NCI-H2171 (cell line): ENCODE results near the gene DAD1.
A peak's percentile ranks its signal among the peaks of the same experiment; 100 is the strongest.

ENCODE experiments used
- DNase-seq: peaks from one replicate; lab custom pipeline; 2025; lab: John Stamatoyannopoulos, UW

The DAD1 gene

DNA sequence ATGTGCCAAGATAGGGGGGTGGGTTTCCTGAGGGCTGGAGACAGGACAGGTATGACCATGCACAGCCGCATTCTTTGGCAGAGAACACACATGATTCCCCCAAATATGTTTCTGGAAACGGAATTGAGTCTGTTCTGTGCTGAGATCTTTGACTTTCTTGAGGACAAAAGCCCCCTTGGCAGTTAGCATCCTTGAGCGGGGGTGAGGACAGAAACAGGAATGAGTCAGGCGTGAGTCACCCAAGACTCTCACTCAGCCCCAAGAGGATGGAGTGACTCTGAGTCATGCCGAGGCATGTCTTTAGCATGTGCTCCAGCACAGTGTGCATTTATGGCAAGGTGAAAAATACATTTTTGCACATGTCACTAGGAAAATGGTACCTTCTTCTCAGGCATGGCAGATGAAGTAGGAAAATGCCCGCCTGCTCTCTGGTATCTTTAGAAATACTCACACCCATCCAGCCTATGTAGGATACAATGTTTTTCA lies 52.1 kb downstream of the DAD1 start:
- DNase-seq: peak; percentile 60

DNA sequence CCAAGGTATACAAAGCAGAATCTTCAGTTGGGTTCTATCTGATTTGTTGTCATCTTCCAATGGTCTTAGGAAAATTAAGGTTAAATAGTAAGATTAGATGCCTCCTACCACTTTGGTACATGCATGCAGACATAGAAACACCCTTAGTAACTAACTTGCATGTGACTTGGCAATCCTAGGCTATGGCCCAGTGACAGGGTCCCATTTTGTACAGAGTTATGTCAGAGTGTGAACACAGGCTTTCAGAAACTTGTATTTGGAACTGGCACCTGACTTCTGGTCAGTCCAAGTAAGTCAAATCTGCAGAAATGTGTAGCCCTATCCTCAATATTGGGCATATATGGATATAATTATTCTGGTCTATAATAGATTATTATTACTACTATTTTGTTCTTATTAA lies 53.1 kb downstream of the DAD1 start:
- DNase-seq: no peak

DNA sequence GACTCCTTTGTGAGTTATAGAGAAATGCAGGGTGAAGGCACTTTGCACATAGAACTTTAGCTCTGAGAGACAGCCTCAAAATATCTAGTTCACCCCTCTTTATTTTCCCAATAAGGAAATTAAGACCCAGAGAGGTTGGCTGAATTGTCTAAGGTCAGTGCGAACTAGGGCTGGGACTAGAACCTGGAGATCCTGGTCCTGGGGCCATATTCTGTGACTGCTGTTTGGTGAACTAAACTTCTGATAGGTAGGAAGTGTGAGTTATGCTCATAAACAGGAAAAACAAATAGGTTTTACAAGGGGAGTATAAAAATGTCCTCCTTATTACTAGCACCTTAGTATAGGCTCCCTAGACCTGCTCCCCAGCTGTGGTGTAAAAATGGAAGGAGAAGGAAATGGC lies 53.9 kb downstream of the DAD1 start:
- DNase-seq: no peak

DNA sequence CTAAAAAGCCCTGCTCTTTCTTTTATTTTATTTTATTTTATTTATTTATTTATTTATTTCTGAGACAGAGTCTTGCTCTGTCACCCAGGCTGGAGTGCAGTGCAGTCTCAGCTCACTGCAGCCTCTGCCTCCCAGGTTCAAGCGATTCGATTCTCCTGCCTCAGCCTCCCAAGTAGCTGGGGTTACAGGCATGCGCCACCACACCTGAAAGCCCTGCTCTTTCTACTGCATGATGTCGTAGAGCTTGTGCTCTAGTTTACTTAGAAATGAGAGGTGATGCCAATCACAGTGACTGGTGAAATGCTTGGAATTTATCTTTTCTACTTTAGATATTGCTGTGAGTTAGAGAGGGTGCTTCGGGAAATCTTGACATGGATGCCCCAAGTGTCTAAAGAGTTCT lies 54.5 kb downstream of the DAD1 start:
- no peak for DNase-seq

DNA sequence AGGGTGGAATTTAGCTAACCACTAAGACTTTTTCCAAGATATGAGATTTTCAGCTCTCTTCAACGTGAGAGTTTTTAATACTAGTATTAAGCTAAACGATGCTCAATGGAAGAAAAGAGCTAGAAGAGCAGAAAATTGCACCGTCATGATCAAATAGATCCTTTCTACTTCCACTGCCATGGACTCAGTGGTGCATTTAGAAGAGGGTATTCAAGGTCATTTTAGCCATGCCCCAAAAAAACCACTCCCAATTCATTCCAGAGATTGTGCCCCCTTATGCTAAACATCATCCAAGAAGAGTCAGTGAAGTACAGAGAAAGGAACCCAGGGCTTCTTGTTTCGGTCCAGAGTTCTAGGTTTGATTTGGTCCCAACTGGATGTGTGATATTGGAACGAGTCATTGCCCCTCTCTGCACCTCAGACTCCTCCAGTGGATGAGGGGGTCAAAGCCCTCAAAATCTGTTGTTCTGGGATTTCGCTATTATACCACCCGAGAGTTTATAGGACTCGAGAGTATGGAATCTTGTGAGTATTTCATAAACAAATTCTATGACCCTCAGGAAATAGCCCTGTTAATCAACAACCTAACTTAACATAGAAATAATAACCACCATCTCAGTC lies 55.2 kb downstream of the DAD1 start:
- DNase-seq: no peak

DNA sequence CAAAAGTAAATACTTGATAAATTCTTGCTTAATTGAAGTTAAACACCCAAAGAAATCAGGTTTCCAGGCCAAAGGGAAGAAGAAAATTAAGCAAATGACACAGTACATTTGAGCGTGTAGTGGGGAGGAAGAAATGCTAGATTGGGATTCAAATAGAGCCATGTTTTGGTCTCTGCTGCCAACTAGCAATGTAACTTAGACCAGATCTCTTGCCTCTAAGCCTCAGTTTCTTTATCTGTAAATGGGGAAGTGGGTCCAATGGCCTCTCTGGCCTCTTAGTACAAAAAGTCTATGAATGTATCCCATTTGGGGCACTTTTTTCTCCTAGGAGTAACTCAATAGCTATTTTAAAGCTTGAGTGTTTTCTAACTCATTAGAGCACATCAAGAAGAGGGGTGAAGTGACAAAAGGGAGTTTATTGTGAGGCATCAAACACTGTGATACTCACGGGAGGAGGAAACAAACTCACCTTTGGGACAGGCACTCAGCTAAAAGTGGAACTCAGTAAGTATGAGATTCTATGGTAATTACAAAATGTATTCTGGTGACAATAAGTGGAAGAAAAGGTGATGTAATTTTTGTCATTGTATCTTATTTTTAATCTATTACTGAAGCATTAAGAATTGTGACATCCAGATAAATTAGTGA lies 55.8 kb downstream of the DAD1 start:
- DNase-seq: no peak

DNA sequence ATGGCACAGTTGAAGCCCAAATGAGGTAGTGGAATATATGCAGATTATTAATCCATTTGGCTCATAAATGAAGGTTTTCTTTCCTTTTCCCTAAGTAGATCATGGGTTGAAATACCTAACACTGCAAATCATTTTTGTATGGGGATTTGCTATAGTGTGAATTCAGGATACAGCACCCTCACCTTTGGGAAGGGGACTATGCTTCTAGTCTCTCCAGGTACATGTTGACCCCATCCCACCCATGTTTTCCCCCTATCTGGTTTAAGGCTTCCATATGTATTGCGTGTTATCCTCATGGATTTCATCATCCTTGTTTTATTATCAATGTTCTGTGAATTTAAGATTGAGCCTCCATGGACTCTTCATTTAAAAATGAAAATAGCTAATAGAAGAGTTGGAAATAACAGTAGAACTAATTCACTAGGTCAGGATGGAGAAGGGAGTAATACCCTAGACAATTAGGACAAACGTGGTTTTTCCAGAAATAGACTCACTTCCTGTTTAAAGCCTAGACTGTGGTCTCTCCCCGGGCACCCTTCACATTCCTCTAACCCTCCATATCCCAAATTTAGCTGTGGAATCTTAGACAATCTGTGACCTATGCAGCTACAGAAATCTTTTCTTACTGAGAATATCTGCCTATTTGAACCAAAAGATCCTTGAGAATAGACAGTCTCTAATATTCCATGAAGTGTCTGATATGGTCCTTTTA lies 56.5 kb downstream of the DAD1 start:
- no peak for DNase-seq

DNA sequence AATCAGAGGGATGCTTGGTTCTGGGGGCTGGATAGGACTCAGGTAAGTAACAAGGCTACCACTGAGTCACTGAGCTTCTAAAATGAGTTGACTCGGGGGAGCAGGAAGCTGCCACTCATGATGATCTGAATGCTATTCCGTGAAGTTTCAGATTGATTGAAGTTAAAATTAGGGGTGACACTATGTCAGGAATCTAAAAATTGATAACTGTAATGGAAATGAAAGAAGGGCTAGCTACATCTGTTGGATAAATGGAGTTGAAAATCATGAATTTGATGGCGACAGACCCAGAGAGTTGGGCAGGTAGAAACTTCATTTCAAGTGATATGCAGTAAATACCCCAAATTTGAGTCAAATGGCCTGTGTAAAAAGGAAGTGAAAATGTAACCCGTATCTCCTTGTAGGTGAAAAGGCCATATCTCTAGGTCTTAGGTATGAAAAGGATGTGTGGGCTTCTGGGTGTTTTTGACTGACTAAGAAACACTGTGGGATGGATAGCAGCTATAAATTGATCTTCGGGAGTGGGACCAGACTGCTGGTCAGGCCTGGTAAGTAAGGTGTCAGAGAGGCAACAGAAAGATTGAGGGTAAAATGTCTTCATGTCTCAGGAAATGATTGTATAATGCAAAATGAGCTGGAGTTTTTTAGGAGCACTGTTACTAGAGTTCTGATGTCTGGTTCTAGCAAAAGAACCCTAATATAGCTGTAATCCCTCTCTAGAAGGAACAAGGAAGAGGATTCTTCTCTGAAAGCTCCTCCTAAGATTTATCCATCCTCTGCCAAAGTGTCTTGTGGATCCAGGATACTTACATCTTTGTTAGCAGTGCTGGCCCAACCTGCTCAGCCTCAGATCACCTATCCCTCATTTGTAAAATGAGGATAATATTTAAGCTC lies 57.3 kb downstream of the DAD1 start:
- DNase-seq: no peak

DNA sequence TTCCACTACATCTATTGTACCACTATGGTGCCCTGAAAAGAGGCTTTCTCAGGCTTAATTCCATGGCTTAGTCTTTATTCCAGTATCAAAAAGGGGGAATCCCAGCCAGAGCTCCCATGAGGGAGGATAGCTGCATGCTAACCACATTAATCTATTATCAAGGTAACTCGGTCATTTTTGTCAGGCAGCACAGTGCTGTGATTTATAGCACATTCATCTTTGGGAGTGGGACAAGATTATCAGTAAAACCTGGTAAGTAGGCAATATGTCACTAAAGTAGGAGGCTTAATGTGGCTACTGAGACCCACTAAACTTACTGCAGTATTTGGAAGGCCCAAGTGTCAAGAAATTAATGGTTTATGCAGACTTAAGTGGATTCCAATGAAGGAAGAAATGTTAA lies 58.9 kb downstream of the DAD1 start:
- no peak for DNase-seq

DNA sequence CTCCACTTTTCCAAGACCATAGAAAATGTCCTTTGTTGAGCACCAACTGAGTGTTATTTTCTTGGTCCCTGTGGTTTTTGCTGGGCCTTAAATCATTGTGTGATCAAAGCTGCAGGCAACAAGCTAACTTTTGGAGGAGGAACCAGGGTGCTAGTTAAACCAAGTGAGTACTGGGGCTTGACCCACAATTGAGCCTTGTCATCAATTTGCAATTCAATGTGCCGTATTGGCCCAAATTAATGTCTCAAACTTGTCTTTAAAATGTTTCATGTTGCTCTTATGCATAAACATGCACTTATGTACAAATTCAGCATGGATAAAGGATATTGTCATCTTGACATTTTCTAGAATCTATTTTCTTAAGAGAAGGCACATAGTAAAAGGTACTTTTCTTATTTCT lies 62.3 kb downstream of the DAD1 start:
- DNase-seq: no peak

DNA sequence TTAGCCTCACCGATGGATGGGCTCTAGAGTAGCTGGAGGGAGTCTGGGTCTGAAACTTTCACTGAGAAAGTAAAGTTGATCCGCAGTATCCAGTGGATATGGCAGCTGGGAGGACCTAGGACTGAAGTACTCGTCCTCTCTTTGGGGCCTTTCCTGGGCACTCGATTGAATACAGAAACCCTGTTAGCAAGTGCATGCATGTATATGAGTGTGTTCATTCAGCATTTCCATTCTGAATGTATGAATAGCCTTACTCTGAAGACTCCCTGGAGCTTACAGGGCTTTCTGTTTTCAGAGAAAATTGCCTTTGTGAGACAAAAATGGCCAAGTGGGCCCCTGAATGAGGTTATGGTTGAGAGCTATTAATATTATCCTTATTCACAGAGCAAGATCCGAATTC lies 62.8 kb downstream of the DAD1 start:
- no peak for DNase-seq

DNA sequence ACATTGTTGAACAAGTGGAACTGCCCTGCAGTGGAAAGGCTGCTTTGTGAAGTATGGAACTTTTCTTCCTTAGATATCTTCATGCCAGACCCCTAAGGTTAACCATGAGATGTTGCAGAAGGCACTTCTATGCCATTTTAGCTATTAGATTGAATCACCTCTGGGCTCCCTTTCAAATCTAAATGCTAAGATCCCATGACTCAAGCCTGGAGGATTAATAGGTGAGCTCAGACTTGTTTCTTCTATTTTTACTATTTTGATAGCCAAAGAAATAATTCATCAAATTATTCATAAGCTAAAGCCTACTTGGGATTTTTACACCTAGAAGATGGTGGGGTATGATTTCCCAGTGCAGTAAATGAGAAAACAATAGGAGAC lies 64.3 kb downstream of the DAD1 start:
- no peak for DNase-seq

DNA sequence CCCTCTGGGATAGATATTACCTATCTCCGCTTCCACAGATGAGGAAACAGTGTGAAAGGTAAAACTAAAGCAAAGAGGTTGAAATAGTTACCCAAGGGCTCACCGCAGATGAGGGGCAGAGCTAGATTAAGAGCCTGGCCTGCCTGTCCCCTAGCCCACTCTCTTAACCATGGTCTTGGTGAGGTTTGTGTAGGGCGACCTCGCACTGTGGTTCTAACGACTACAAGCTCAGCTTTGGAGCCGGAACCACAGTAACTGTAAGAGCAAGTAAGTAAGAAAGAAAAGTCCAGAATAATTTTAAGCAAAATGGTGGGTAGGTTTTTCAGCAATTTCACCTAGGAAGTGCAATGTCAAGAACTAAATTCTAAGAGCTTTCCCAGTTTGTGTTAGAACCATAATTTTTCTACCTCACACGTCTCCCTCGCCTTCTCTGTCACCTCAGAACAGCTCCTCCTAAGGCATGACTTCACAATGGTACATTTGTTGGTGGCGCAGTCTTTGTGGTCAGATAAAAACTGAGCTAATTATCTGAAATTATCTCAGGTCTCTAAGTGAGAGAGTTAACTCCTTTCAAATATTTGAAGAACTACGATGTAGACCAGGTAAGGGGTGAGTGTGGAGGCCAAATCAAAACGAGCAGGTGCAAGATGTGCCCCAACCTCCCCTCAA lies 64.8 kb downstream of the DAD1 start:
- DNase-seq: no peak

DNA sequence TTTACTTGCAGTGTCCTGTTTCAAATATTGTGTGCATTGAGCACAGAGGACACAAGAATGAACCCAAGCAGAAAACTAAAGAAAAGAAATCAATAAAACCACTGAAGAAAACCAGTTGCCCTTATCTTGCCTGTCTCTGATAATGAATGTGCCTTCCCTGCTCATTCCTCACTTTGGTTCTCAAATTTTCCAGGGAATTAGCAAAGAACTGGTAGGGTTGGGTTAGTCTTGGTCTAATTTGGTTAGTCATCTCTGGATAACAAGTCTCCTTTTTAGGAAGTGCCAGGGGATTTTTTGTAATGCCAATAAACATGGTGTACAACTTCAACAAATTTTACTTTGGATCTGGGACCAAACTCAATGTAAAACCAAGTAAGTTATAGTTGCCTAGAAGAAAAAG lies 65.7 kb downstream of the DAD1 start:
- no peak for DNase-seq

DNA sequence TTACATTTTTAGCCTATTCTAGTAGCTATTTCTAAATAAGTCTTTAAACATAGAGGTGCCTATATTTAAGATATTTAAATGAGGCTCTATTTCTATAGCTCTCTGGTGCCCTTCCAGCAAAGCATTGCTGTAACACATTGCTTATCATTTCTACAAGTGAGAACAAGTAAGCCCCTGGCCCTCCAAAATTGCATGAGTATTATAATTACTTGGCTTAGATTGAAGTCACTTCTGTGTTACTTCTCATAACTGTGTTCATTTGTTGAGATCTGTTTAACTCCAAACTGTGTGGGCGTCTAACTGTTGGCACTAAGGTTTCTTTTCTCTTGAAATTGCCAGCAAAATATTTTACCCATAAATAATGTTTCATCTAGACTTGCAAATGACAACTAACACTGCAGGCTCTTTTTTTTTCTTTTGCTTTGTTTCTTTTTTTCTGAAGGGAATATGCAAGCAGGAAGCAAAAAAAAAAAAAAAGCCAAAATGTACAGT lies 66.5 kb downstream of the DAD1 start:
- no peak for DNase-seq

DNA sequence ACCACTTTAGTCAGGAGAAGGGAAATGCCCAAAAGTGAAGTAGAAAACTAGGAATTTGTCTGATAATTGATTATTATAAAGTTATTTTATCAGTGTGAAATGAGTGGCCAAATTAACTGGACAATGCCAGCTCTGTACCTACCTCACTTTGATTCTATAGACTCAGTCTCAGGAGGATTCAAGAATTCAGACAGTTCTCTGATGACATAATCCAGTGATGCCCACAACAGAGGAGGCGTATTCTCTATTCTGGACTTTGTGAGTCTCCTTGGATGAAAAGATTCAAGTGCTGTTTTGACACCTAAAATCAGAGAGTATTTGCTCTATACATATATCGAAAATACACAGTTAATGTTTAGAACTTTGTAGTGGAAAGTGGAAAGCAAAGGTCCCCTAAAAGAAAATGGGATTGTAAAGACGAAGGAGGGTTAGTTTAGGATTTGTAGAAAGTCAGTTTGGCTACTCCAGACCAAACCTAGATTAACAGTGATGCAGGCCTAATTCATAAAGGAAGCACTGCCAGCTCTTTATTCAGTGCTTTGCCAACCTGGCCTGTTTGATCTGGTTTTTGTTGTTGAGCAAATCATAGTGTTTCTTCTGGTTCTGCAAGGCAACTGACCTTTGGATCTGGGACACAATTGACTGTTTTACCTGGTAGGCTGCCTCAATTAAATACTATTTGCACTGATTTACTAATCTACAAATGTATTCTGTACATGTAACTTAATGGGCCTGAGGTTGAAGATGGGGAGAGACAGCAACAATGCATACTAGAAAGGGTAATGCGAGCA lies 67.4 kb downstream of the DAD1 start:
- DNase-seq: no peak

DNA sequence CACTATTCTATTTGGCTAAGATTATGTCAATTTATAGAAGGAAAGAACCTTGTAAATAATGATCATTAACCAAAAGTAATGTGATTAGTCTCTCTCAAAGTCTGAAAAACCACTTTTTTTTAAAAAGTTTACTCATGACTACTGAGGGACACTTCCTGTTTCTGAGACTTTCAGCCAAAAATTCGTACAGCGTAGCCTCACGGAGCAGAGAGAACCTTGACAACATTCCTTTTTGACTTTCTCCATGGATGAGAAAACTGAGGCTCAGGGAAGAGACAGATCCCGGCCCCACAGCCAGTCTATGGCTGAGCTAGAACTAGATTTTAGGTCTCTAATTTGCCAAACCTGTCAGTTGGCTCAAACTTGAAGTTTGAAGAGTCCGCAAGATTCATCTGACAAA lies 68.2 kb downstream of the DAD1 start:
- no peak for DNase-seq

DNA sequence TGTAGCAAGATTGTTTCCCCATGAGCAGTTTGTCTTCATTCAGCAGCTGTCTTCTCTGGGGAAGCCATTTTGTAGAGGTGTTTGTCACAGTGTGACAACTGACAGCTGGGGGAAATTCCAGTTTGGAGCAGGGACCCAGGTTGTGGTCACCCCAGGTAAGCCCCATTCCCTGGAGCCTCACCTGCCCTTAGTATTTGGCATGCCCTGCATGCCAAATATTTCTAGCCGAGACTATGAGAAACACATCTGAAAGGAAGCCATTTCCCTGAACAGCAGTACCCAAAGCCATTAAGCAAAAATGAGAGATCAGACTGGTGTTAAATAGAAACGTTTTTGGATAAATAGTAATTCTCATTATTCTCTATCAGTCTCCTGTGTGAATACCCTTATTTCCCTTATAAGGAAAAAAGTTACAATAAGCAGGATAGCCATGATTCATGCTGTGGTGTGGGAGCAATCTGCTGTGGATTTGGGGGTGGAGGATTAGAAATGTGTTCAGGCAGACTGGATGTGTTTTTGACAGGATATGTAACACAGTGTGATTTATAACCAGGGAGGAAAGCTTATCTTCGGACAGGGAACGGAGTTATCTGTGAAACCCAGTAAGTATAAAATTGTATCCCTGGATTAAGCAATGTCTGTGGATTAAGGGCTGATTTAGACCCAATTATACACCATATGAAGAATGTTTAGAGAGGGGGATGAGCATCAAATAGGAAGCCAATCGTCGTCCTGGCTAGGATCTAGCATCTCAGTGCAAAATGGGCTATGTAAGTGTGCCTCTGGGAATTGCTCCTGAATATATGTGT lies 68.9 kb downstream of the DAD1 start:
- DNase-seq: no peak

DNA sequence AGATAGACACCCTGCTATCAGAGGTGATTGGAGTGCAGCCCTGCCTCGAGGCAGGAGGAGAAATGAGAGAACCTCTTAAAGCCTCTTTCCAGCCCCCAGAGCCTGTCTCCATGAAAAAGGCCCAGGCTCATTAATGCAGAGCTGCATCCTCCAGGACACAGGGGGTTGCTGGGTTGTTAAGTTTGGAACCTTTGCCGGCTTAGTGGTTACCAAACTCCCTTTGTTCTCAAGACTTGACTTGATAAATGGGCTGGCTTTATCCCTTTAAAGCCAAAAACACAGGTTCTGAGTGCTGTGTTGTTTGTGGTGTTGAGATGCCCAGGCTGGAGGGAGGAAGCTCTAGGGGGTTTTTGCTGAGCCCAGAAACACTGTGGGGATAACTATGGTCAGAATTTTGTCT lies 71.0 kb downstream of the DAD1 start:
- DNase-seq: no peak

DNA sequence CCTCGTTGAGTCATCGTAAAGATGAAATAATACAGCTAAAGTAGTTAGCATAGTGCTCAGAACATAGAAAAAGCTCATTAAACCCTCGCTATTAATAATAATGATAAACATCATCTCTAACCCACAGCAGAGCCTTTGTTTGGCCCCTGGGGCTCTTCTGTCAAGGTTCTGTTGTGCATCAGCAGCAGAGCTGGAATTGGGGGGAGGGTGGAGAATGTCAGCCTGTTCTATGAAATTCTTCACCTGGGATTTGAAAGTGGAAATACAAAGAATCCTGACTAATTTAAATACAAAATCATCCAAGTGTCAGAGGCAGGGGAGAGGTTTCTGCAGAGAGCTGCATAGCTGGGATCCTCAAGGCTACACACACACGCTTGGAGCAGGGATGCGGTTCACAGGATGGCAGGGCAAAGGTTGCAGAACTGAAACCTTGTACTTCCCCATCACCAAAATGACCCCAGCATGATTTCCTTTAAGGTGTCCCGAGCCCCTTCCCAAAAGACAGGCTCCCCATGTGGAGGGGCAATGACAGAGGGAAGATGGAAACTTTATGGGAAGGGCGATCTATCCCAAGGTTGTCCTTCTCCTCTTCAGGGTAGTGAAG lies 71.8 kb downstream of the DAD1 start:
- no peak for DNase-seq
